Measurements from ENCODE around the gene HTR1B. TPM values are rescaled to one million over a fixed set of nuclear protein-coding genes. Genes with fewer than 3 reads are reported as not detected.

HTR1B gene
- total RNA-seq, 3 donors from 2014 or later, result 0.15 to 0.33 TPM; not detected in 1

- TF ChIP-seq CTCF (IDR thresholded peaks at IDR 0.05), result no peak
- no peak for TF ChIP-seq POLR2A (IDR thresholded peaks at IDR 0.05)
- TF ChIP-seq POLR2AphosphoS5 (IDR thresholded peaks at IDR 0.05), result no peak
- no peak for DNase-seq (ENCODE audit: low spot score in 2 of 2)
- H3K36me3 ChIP-seq, result no peaks in the 10 kb centered on the region
- intact Hi-C loops (cut with DNase I; ENCODE audit: low total_unique reads), result no loop called here
- no peak overlapping the region for H3K4me3 ChIP-seq
- H3K4me1 ChIP-seq, result no peaks in the 10 kb centered on the region
- H3K27me3 ChIP-seq, result no peaks in the 10 kb centered on the region
- peaks cover 0 to 4% of the 10 kb centered on the region in 2 donors for H3K9me3 ChIP-seq
- H3K27ac ChIP-seq, result no peak overlapping the region
These were observed 14.7 kb downstream of the HTR1B start for GRCh38 chr6:77448546-77448945.

GRCh38 chr6:77447254-77447653, 16.0 kb downstream of the HTR1B start:
- Histone ChIP-seq H3K4me1 (no peaks in the 10 kb centered on the region), H3K27me3 (no peaks in the 10 kb centered on the region), H3K4me3 (no peak overlapping the region), H3K36me3 (no peaks in the 10 kb centered on the region), H3K9me3 (peaks cover 0 to 4% of the 10 kb centered on the region in 2 donors), H3K27ac (no peak overlapping the region)
- no peak for DNase-seq (ENCODE audit: low spot score in 2 of 2)
- no peak for TF ChIP-seq CTCF (IDR thresholded peaks at IDR 0.05)
- TF ChIP-seq POLR2AphosphoS5 (IDR thresholded peaks at IDR 0.05), result no peak
- TF ChIP-seq POLR2A (IDR thresholded peaks at IDR 0.05), result no peak
- intact Hi-C loops (cut with DNase I; ENCODE audit: low total_unique reads), result no loop called here

GRCh38 chr6:77446249-77446648, 17.0 kb downstream of the HTR1B start:
- Histone ChIP-seq H3K4me1 (no peaks in the 10 kb centered on the region), H3K4me3 (no peak overlapping the region), H3K36me3 (no peaks in the 10 kb centered on the region), H3K27ac (no peak overlapping the region), H3K27me3 (no peaks in the 10 kb centered on the region), H3K9me3 (peaks cover 0 to 4% of the 10 kb centered on the region in 2 donors)
- intact Hi-C loops (cut with DNase I; ENCODE audit: low total_unique reads), result no loop called here
- TF ChIP-seq POLR2AphosphoS5 (IDR thresholded peaks at IDR 0.05) (no peak), POLR2A (IDR thresholded peaks at IDR 0.05) (no peak)
- DNase-seq (ENCODE audit: low spot score in 2 of 2), result no peak

- H3K9me3 ChIP-seq, result peaks cover 0 to 4% of the 10 kb centered on the region in 2 donors
- no peak overlapping the region for H3K27ac ChIP-seq
- H3K36me3 ChIP-seq, result no peaks in the 10 kb centered on the region
- no peak for DNase-seq (ENCODE audit: low spot score in 2 of 2)
- H3K4me1 ChIP-seq, result no peaks in the 10 kb centered on the region
- no peak for TF ChIP-seq POLR2AphosphoS5 (IDR thresholded peaks at IDR 0.05)
- no peak for TF ChIP-seq CTCF (IDR thresholded peaks at IDR 0.05)
- TF ChIP-seq POLR2A (IDR thresholded peaks at IDR 0.05), result no peak
- H3K4me3 ChIP-seq, result no peak overlapping the region
- H3K27me3 ChIP-seq, result no peaks in the 10 kb centered on the region
- intact Hi-C loops (cut with DNase I; ENCODE audit: low total_unique reads), result no loop called here
These were observed 18.1 kb downstream of the HTR1B start for GRCh38 chr6:77445214-77445613.

GRCh38 chr6:77440206-77440976, 22.9 kb downstream of the HTR1B start:
- H3K27me3 ChIP-seq, result no peaks in the 10 kb centered on the region
- H3K27ac ChIP-seq, result no peak overlapping the region
- TF ChIP-seq POLR2AphosphoS5 (IDR thresholded peaks at IDR 0.05) (no peak), CTCF (IDR thresholded peaks at IDR 0.05) (no peak), POLR2A (IDR thresholded peaks at IDR 0.05) (no peak)
- H3K4me1 ChIP-seq, result no peaks in the 10 kb centered on the region
- no peak overlapping the region for H3K4me3 ChIP-seq
- peaks cover 0 to 4% of the 10 kb centered on the region in 2 donors for H3K9me3 ChIP-seq
- H3K36me3 ChIP-seq, result no peaks in the 10 kb centered on the region
- no peak for DNase-seq (ENCODE audit: low spot score in 2 of 2)
- intact Hi-C loops (cut with DNase I; ENCODE audit: low total_unique reads), result no loop called here
